B cell (primary cell): ENCODE results near the gene KIF3A. TPM values are rescaled to one million over a fixed set of nuclear protein-coding genes. Genes with fewer than 3 reads are reported as not detected.

Source experiments
- ATAC-seq: fragments of 200-7000 bp; cut with Tn5 transposase; one replicate; pipeline ENCODE4 v1.10.0; 2021; ENCODE audit warnings: low read depth, mild to moderate bottlenecking, moderate number of reproducible peaks, moderate library complexity
- CTCF ChIA-PET: fragments of 350-600 bp; sonication (Branson Sonifier 250); formaldehyde crosslinking; loops from one replicate; lab custom pipeline; 2021; ENCODE audit warnings: antibody characterized with exemption, inconsistent platforms; lab: Charles Lee
- POLR2A ChIA-PET: fragments of 350-600 bp; sonication (Branson Sonifier 250); formaldehyde crosslinking; loops from one replicate; lab custom pipeline; 2021; ENCODE audit warnings: antibody characterized with exemption; lab: Charles Lee
- DNase-seq: peaks from one replicate; pipeline ENCODE4 v3.0.0; 2013
- H2AFZ ChIP-seq: 2 replicates; pipeline ENCODE4 v1.6.1; 2012; ENCODE audit warnings: mild to moderate bottlenecking, low read depth, low read length; ENCODE audit not compliant: insufficient read depth, poor library complexity, severe bottlenecking
- H3K27ac ChIP-seq, 2 donors: 1 replicate in 1 of 2; 2 replicates in 1 of 2; pipeline ENCODE4 v1.5.1; 2012 to 2013; ENCODE audit warnings: low read length in 2 of 2, mild to moderate bottlenecking in 2 of 2, moderate library complexity in 1 of 2
- H3K27me3 ChIP-seq, 4 experiments: fragments of 200-600 bp in 1 of 4; sonication (generic) in 1 of 4; replicated peaks in 1 of 4; 1 replicate in 2 of 4; 2 replicates in 2 of 4; pipeline versions ENCODE4 v1.6.1 to v1.7.0; 2013 to 2016; ENCODE audit warnings: low read length in 3 of 4, mild to moderate bottlenecking in 2 of 4, mixed read lengths in 1 of 4, moderate library complexity in 1 of 4; ENCODE audit not compliant: insufficient read depth in 4 of 4, control insufficient read depth in 3 of 4; ENCODE audit errors: control extremely low read depth in 1 of 4
- H3K36me3 ChIP-seq, 2 experiments: replicated peaks in 1 of 2; 1 replicate in 1 of 2; 2 replicates in 1 of 2; pipeline versions ENCODE4 v1.6.1 to v1.7.1; 2013; ENCODE audit warnings: low read length in 1 of 2; ENCODE audit not compliant: insufficient read depth in 2 of 2, control insufficient read depth in 1 of 2; ENCODE audit errors: control extremely low read depth in 1 of 2, extremely low read depth in 1 of 2
- H3K4me1 ChIP-seq, 2 donors: fragments of 200-600 bp in 1 of 2; sonication (generic) in 1 of 2; 1 replicate in 1 of 2; 2 replicates in 1 of 2; pipeline versions ENCODE4 v1.5.1 to v1.6.1; 2013 to 2017; ENCODE audit warnings: low read length in 2 of 2; ENCODE audit not compliant: control insufficient read depth in 2 of 2, insufficient read depth in 2 of 2
- H3K4me2 ChIP-seq: replicated peaks from 2 replicates; pipeline ENCODE3; 2012; ENCODE audit warnings: mild to moderate bottlenecking, low read depth, low read length; ENCODE audit not compliant: poor library complexity, severe bottlenecking
- H3K4me3 ChIP-seq, 5 experiments: fragments of 200-600 bp in 1 of 5; sonication (generic) in 1 of 5; 1 replicate in 3 of 5; 2 replicates in 2 of 5; pipeline versions ENCODE4 v1.5.1 to v1.7.0; 2011 to 2016; ENCODE audit warnings: low read length in 4 of 5, mild to moderate bottlenecking in 4 of 5, low read depth in 2 of 5, control low read depth in 1 of 5, moderate library complexity in 1 of 5; ENCODE audit not compliant: insufficient read depth in 1 of 5; ENCODE audit errors: control extremely low read depth in 1 of 5, extremely low read depth in 1 of 5
- H3K79me2 ChIP-seq: fragments of 200-600 bp; sonication (generic); one replicate; pipeline ENCODE4 v1.6.0; 2016; ENCODE audit warnings: low read length; ENCODE audit not compliant: control insufficient read depth, insufficient read depth
- H3K9ac ChIP-seq: fragments of 200-600 bp; sonication (generic); 2 replicates; pipeline ENCODE4 v1.6.1; 2017; ENCODE audit warnings: mild to moderate bottlenecking, low read length, moderate library complexity
- H3K9me3 ChIP-seq, 3 donors: one replicate each; pipeline versions ENCODE4 v1.6.1 to v1.7.1; 2013; ENCODE audit warnings: low read length in 2 of 3; ENCODE audit not compliant: control insufficient read depth in 2 of 3, insufficient read depth in 1 of 3; ENCODE audit errors: control extremely low read depth in 1 of 3
- H4K20me1 ChIP-seq: 2 replicates; pipeline ENCODE4 v1.6.0; 2012; ENCODE audit warnings: mild to moderate bottlenecking, low read length; ENCODE audit not compliant: insufficient read depth, control insufficient read depth, poor library complexity, severe bottlenecking
- H3K27ac Mint-ChIP-seq: one replicate; pipeline ENCODE4 v1.8.0; 2021; ENCODE audit warnings: mixed read lengths
- H3K27me3 Mint-ChIP-seq: one replicate; pipeline ENCODE4 v1.8.0; 2021; ENCODE audit warnings: mixed read lengths
- H3K4me1 Mint-ChIP-seq: one replicate; pipeline ENCODE4 v1.8.0; 2021; ENCODE audit warnings: mixed read lengths
- H3K4me3 Mint-ChIP-seq: one replicate; pipeline ENCODE4 v1.8.0; 2021; ENCODE audit warnings: mixed read lengths
- H3K9me3 Mint-ChIP-seq: one replicate; pipeline ENCODE4 v1.8.0; 2022; ENCODE audit warnings: mixed read lengths; ENCODE audit not compliant: insufficient read depth
- EZH2 ChIP-seq: IDR thresholded peaks from 2 replicates; pipeline ENCODE4 v1.6.1; 2012; ENCODE audit warnings: borderline replicate concordance, low read depth, mild to moderate bottlenecking, moderate library complexity, low read length; ENCODE audit not compliant: insufficient read depth, poor library complexity, severe bottlenecking
- WGBS: methylation state at CpG from one replicate; pipeline ENCODE4 v1.1.5; 2013; ENCODE audit warnings: missing lambda C conversion rate; ENCODE audit not compliant: insufficient coverage; 5-methylcytosine and 5-hydroxymethylcytosine counted together
- intact Hi-C: fragments of 100-400 bp; cut with micrococcal nuclease; formaldehyde crosslinking; loops from one replicate; pipeline ENCODE4 v1.10.0; 2022
- polyA plus RNA-seq: library from polyadenylated mRNA; depleted of rRNA; stranded (reverse); fragments of >200 nt; gene quantifications from 2 replicates; pipeline ENCODE4 v1.2.3, GENCODE V29; 2012
- total RNA-seq, 2 donors: library from RNA; stranded (reverse); fragments of 120-200 nt in 1 of 2; gene quantifications; 1 replicate in 1 of 2; 2 replicates in 1 of 2; pipeline versions ENCODE4 v1.2.3 to v1.2.4, GENCODE V29; 2013 to 2022
- TF ChIP-seq, protein P1 (sequence below): fragments of 200-600 bp; IDR thresholded peaks from one replicate; pipeline ENCODE4 v1.8.0; 2022; ENCODE audit warnings: antibody characterized with exemption, mild to moderate bottlenecking

KIF3A gene
- total and polyA plus RNA-seq, 2 donors (not counting 1 experiment from before 2014, with no cell fraction given): 1.3 to 16.0 TPM

DNA sequence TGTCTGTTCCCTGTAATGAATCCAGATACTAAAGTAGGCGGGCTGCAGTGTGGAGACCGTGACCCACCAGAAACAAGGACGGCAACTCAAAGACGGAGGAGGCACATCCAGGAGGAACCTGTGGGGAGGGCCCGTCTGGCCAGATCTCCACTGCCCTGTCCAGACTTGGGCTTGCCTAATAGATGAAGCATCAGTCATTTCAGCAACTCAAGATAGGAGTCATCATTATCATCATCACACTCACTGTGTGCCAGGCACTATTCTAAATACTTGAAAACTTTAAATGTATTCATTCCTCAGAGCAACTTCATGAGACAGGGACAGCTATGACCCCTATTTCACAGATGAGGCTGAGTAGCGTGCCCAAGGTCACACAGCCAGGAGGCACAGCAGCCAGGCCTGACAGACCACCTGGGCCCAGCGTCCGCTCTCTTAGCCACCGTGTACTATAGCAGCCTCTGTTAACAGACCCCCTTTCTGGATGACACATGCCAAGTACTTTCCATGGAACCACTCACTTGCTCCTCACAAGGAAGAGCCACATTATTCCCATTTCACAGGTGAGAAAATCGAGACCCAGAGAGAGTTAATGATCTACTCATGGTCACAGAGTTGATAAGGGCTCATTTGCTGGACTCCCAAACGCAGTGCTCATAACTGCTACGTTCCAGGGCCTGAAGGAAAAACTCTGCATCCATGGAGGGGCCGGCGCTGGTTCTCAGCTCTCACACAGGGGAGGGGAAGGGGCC, 68.5 kb downstream of the KIF3A start:
- Mint-ChIP-seq H3K27me3 (peaks cover 9% of the 10 kb centered on the region), H3K27ac (no peak overlapping the region), H3K4me3 (no peak overlapping the region), H3K4me1 (peaks cover 4% of the 10 kb centered on the region), H3K9me3 (no peaks in the 10 kb centered on the region)
- peaks cover 0 to 5% (median 0%) of the 10 kb centered on the region in 3 donors for H3K9me3 ChIP-seq
- DNase-seq (no peak), ATAC-seq (no peak)
- H3K27me3 ChIP-seq: peaks cover 0 to 3% (median 0%) of the 10 kb centered on the region in 4 experiments
- intact Hi-C loops: no loop called here
- WGBS: 94% methylated on average over 14 of the region's 14 CpGs
- TF ChIP-seq EZH2: no peak
- TF ChIP-seq, protein P1, sequence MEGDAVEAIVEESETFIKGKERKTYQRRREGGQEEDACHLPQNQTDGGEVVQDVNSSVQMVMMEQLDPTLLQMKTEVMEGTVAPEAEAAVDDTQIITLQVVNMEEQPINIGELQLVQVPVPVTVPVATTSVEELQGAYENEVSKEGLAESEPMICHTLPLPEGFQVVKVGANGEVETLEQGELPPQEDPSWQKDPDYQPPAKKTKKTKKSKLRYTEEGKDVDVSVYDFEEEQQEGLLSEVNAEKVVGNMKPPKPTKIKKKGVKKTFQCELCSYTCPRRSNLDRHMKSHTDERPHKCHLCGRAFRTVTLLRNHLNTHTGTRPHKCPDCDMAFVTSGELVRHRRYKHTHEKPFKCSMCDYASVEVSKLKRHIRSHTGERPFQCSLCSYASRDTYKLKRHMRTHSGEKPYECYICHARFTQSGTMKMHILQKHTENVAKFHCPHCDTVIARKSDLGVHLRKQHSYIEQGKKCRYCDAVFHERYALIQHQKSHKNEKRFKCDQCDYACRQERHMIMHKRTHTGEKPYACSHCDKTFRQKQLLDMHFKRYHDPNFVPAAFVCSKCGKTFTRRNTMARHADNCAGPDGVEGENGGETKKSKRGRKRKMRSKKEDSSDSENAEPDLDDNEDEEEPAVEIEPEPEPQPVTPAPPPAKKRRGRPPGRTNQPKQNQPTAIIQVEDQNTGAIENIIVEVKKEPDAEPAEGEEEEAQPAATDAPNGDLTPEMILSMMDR: no peak
- POLR2A ChIA-PET: no interaction called here
- H2AFZ ChIP-seq: no peak overlapping the region
- H3K9ac ChIP-seq: no peak overlapping the region
- H3K27ac ChIP-seq: no peak overlapping the region
- no peak overlapping the region for H3K4me2 ChIP-seq
- CTCF ChIA-PET: no interaction called here
- H3K36me3 ChIP-seq: no peaks in the 10 kb centered on the region
- no peaks in the 10 kb centered on the region for H4K20me1 ChIP-seq
- H3K79me2 ChIP-seq: no peaks in the 10 kb centered on the region
- no peaks in the 10 kb centered on the region for H3K4me1 ChIP-seq
- no peak overlapping the region for H3K4me3 ChIP-seq
